T-helper 2 cell treated with Interferon-gamma antibody and Interleukin-4, amounts not matched to agents 5 μg/mL and 100 μg/mL, for 36 hours (primary cell): ENCODE measurements around the gene ASTN2.

ENCODE experiments used
- DNase-seq: peaks from one replicate; pipeline ENCODE4 v3.0.0; 2021; ENCODE audit warnings: low spot score
- H3K27ac Mint-ChIP-seq: one replicate; pipeline ENCODE4 v1.8.0; 2021; ENCODE audit warnings: mild to moderate bottlenecking, mixed read lengths
- H3K27me3 Mint-ChIP-seq: one replicate; pipeline ENCODE4 v1.8.0; 2021; ENCODE audit warnings: low read depth, mixed read lengths
- H3K36me3 Mint-ChIP-seq: one replicate; pipeline ENCODE4 v1.8.0; 2021; ENCODE audit warnings: low read depth, mixed read lengths
- H3K4me1 Mint-ChIP-seq: one replicate; pipeline ENCODE4 v1.8.0; 2021; ENCODE audit warnings: low read depth, mixed read lengths
- H3K4me3 Mint-ChIP-seq: one replicate; pipeline ENCODE4 v1.8.0; 2022; ENCODE audit warnings: mild to moderate bottlenecking, moderate library complexity, mixed read lengths
- H3K9me3 Mint-ChIP-seq: one replicate; pipeline ENCODE4 v1.8.0; 2021; ENCODE audit warnings: mixed read lengths

ASTN2 gene

DNA sequence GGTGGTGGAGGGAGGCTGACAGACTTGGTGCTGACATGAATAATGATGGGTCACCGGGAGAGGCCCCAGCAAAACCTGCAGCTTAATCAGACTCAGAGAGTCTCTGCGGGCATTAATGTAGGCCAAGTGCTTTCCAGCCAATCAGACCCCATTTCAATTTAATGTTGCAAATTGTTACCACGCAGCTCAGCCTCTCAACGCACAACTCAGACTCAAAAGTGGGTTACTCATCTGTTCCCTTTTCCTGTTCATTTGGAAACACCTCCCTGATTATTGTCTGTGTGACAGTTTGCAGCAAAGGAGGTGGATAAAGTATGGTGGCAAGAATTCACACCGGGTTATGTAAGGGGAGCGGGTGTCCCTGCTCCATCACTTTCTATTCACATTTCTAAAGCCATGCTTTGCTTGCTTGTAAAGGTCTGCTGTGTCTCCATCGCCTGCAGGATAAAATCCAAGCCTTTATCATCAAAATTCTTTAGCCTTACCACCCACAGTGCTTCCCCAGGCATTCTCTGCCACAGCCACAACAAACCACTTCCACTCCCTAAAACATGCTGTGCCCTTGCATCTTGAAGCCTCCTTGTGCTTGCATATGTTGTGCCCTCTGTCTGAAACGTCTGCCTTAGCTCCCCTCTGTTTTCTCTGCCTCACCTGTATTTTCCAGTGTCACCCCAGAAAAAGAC, 156.5 kb downstream of the ASTN2 start:
- Mint-ChIP-seq H3K27me3 (no peaks in the 10 kb centered on the region), H3K4me1 (no peaks in the 10 kb centered on the region), H3K9me3 (no peaks in the 10 kb centered on the region), H3K36me3 (no peaks in the 10 kb centered on the region), H3K4me3 (no peak overlapping the region), H3K27ac (no peak overlapping the region)
- DNase-seq = no peak

DNA sequence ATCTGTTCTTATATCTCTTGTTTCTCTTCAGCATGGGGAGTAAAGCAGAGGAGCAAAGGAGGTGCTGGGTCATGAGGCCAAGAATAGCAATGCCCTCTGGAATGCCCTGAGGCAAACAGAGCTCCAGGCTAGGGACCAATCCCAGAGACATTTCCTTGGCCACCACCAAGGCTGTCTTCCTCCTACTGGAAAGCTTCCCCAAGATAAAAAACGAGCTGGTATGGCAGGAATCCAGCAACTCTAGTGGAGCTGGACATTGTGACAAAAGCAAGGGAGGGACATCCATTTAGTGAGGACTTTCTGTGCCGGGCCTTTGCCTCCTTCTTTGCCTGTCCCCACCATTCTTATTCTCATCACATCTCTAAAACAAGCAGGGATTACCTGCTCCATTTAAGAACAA, 161.6 kb downstream of the ASTN2 start:
- no peak for DNase-seq
- no peaks in the 10 kb centered on the region for H3K9me3 Mint-ChIP-seq
- no peak overlapping the region for H3K4me3 Mint-ChIP-seq
- no peaks in the 10 kb centered on the region for H3K36me3 Mint-ChIP-seq
- H3K27ac Mint-ChIP-seq = no peak overlapping the region
- H3K27me3 Mint-ChIP-seq = no peaks in the 10 kb centered on the region
- H3K4me1 Mint-ChIP-seq = no peaks in the 10 kb centered on the region

DNA sequence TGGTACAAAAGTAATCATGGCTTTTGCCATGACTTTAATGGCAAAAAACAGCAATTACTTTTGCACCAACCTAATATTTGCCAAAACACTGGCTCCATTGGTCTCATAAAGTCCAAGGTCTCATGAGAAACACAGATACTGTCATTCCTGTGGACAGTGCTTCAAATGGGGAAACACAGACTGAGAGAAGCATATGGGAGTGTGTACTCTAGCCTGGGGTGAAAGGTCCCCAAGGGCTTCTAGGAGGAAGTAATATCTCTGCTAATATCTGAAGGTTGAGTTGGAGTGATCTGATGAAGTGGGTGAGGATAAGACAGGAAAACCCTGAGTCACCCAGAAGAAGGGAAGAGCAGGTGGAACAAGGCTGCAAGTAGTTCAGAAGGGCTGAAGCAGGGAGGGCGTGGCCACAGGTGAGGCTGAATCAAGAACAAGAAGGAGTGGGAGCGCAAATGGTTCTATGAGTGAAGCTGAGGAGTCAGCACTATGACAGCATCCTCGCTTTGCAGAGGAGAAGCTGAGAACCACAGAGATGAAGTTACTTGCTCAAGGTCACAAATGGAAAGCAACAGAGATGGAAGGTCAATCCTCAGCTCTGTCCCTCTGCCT, 164.1 kb downstream of the ASTN2 start:
- H3K27me3 Mint-ChIP-seq = no peaks in the 10 kb centered on the region
- no peaks in the 10 kb centered on the region for H3K9me3 Mint-ChIP-seq
- no peak overlapping the region for H3K4me3 Mint-ChIP-seq
- H3K36me3 Mint-ChIP-seq = no peaks in the 10 kb centered on the region
- no peak for DNase-seq
- no peaks in the 10 kb centered on the region for H3K4me1 Mint-ChIP-seq
- no peak overlapping the region for H3K27ac Mint-ChIP-seq

DNA sequence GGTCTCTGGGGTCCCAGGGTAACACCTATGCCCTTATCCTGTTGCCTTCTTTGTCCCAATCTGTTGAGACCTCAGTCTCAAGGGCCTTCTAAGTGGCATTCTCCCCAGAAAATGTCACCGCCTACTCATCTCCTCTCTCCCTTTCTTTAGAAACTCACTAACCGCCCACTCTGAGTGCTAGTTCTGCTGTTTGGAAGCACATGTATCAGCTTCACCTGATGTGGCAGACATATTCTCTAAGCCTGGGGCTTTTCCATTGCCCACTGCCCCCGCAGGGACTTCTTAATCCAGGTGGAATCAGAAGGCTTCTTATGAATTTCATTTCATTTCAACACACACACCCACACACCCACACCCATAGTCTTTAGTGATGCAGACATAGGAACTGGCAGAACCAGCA, 165.1 kb downstream of the ASTN2 start:
- H3K27me3 Mint-ChIP-seq = no peaks in the 10 kb centered on the region
- H3K4me3 Mint-ChIP-seq = no peak overlapping the region
- H3K36me3 Mint-ChIP-seq = no peaks in the 10 kb centered on the region
- no peak overlapping the region for H3K27ac Mint-ChIP-seq
- H3K4me1 Mint-ChIP-seq = no peaks in the 10 kb centered on the region
- no peak for DNase-seq
- no peaks in the 10 kb centered on the region for H3K9me3 Mint-ChIP-seq

DNA sequence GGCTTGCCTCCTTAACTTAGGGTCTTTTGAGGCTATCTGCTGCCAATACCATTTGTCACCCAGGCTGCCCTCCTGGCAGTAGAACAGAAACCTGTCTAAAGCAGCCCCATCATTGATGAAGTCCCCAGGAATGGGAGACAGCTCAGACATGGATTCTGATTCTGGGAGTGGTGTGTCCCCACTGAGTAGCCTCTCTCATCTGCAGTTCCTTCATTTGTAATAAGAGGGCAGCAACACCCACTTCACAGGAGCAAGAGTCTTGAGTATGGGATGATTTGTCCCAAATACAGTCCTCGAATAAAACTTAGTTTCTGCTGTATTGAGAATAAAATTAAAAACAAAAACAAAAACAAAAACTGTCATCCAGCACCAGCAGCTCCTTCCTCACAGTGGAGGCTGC, 167.6 kb downstream of the ASTN2 start:
- no peaks in the 10 kb centered on the region for H3K27me3 Mint-ChIP-seq
- DNase-seq = no peak
- H3K36me3 Mint-ChIP-seq = no peaks in the 10 kb centered on the region
- H3K27ac Mint-ChIP-seq = no peak overlapping the region
- H3K4me1 Mint-ChIP-seq = no peaks in the 10 kb centered on the region
- H3K4me3 Mint-ChIP-seq = no peak overlapping the region
- H3K9me3 Mint-ChIP-seq = no peaks in the 10 kb centered on the region

DNA sequence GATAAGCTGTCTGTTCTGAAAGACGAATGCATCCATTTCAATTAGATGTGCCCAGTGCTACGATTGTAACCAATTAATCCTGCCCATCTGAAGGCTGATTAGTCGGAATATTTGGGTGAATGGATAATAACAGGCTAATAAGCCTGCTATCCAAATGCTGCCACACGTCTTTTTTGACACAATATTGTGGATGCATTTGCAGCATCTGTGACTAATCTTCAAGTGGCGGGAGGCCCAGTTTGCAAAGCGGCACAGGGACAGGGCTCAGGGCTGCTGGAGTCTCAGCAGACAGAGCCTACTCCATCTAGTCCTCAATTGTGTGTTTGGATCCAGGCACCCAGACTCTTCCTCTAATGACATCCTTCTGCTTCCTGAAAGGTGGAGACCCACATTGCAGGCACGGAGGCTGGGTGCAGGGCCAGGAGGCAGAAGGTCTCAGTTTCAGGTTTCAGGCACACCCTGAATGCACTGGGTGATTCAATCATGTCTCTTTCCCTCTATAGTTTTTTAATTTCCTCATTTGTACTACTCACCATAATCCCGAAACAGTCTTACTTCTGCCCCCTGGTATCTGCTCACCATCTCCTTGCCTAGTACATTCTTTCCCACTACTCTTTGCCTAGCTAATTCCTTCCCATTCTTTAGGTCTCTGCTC, 169.6 kb downstream of the ASTN2 start:
- Mint-ChIP-seq H3K27me3 (no peaks in the 10 kb centered on the region), H3K9me3 (no peaks in the 10 kb centered on the region), H3K27ac (no peak overlapping the region), H3K4me3 (no peak overlapping the region), H3K36me3 (no peaks in the 10 kb centered on the region), H3K4me1 (no peaks in the 10 kb centered on the region)
- no peak for DNase-seq

DNA sequence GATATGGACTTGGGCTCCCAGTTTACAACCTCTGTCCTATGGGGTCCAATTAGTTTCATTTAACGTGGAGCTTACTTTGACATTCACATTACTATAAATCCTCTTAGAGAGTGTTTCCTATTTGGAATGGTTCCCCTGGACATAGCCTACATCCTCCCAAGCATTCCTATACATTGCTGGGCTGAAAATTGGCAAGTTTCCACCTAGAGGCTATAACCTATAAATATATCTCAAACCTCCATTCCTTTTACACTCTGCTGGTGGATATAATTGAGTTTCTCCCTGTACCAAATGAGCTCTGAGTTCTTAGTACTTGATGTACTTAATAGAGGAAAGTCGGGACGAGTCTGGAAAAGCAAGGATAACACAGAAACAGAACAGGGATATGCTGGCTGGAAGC, 172.8 kb downstream of the ASTN2 start:
- Mint-ChIP-seq H3K4me1 (no peaks in the 10 kb centered on the region), H3K4me3 (no peak overlapping the region)

DNA sequence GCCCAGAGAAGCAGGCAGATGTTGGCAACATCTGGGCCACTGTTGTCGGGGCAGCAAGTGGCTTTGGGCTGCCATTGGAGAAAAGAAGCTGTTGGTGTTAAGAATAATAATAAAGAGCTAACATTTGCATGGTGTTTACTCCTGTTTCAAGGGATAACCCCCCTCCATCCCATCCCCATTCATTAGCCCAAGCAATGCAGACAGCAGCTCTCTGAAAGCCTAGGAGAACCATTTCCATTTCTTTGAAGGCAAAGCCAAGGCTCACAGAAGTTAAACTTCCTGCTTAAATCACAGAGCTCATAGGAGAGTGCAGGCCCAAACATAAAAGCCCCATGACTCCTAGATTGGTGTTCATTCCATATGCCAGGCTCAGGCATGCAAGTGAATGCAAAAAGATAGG, 175.4 kb downstream of the ASTN2 start:
- H3K4me1 Mint-ChIP-seq = no peaks in the 10 kb centered on the region
- no peaks in the 10 kb centered on the region for H3K9me3 Mint-ChIP-seq
- H3K27me3 Mint-ChIP-seq = no peaks in the 10 kb centered on the region
- no peak for DNase-seq
- H3K27ac Mint-ChIP-seq = no peak overlapping the region
- no peak overlapping the region for H3K4me3 Mint-ChIP-seq
- no peaks in the 10 kb centered on the region for H3K36me3 Mint-ChIP-seq

More for the DNA sequence above, 172.8 kb downstream of the ASTN2 start:
- Mint-ChIP-seq H3K36me3 (no peaks in the 10 kb centered on the region), H3K27ac (no peak overlapping the region), H3K27me3 (no peaks in the 10 kb centered on the region), H3K9me3 (no peaks in the 10 kb centered on the region)
- no peak for DNase-seq

DNA sequence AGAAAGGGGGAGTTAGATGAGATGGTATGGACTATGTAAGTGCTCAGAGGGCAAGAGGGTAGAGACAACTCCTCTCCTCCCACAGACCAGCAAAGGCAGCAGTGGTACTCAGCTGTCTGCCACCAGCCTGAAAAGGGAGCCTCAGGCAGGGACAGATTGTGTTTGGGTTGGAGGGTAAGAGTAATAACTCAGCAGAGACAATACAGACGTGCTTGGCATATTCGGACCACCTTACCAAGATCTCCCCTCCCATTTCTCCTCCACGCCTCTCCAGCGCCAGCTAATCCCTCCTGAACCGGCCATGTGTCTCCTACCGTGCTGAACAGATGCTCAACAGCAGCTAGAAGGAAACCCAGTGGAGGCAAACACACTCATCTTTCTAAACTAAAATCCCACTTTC, 180.8 kb downstream of the ASTN2 start:
- Mint-ChIP-seq H3K36me3 (no peaks in the 10 kb centered on the region), H3K27me3 (no peaks in the 10 kb centered on the region), H3K4me3 (no peak overlapping the region), H3K4me1 (no peaks in the 10 kb centered on the region), H3K9me3 (no peaks in the 10 kb centered on the region), H3K27ac (no peak overlapping the region)
- no peak for DNase-seq

DNA sequence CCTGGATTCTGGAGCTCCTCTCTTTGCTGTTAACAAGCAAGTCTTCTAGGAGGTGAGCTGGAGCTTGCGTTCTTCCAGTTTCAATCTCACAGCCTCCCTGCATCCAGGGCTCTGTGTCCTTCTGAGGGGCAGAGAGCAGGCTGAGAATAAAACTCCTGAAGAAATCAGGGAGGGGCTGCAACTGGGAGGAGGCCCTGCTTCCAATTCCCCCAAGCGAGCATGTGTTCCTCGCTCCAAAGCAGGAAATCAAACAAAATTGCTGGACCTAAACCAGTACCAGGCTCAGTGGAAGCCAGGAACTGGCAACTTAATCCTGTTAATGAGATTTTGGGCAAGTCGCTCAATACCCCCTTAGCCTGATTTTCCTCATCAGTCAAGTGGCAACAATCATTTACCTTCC, 181.8 kb downstream of the ASTN2 start:
- H3K36me3 Mint-ChIP-seq = no peaks in the 10 kb centered on the region
- H3K9me3 Mint-ChIP-seq = no peaks in the 10 kb centered on the region
- no peaks in the 10 kb centered on the region for H3K27me3 Mint-ChIP-seq
- no peak overlapping the region for H3K4me3 Mint-ChIP-seq
- no peak overlapping the region for H3K27ac Mint-ChIP-seq
- DNase-seq = no peak
- no peaks in the 10 kb centered on the region for H3K4me1 Mint-ChIP-seq

DNA sequence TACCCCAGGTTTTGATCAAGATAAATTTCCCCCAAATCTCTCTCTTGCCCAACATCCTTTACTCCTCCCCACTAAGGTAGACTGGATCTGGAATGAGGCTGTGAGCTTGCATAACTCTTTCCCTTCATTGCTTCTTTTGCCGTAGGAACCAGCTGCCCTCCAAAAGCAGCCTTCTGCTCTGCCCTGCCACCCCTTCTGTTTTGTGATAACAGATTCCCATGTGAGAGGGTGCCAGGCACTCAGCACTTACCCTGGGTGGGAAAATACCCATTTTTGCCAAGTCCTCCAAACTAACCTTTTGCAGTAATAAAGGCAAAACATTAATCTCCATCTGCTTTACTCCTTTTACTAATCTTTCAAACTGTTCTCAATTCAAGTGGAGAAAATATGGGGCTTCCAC, 182.6 kb downstream of the ASTN2 start:
- Mint-ChIP-seq H3K4me1 (no peaks in the 10 kb centered on the region), H3K9me3 (no peaks in the 10 kb centered on the region), H3K4me3 (no peak overlapping the region), H3K36me3 (no peaks in the 10 kb centered on the region), H3K27ac (no peak overlapping the region), H3K27me3 (no peaks in the 10 kb centered on the region)
- DNase-seq = no peak

DNA sequence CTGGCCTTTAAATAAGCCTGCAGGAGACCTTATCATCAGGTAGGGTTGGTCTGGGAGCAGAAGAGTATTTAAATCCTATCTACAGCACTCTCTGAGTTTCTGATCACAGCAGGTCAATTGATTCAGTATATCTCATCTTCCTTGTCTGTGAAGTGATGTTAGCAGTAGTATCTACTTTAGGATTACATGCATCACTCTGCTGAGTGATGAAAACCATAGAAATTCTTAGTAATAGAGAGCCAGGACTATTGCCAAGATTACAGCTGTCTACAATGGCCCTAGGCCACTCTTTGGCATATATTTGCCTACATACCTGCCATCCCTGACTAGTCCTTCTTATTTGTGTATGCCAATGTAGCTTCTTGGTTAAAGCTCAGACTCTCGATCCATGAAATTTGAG, 183.8 kb downstream of the ASTN2 start:
- Mint-ChIP-seq H3K9me3 (no peaks in the 10 kb centered on the region), H3K36me3 (no peaks in the 10 kb centered on the region), H3K4me3 (no peak overlapping the region), H3K27me3 (no peaks in the 10 kb centered on the region), H3K27ac (no peak overlapping the region), H3K4me1 (no peaks in the 10 kb centered on the region)
- no peak for DNase-seq

DNA sequence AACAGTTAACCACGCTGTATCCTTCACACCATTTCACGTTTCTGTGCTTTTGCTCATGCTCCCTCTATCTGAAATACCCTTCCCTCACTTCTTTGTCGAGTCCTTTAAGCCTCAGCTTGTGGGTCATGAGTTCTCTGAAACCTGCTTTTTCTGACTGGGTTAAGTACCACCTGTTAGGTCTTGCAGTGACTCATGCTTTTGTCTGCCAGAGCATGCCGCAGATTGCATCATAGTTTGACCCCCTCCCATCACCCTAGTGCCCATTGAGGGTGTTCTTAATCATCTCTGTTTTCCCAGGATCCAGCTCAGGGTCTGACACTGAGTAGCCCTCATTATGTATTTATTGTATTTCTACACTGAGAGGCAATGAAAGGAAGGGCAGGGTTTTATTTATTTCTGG, 190.2 kb downstream of the ASTN2 start:
- no peak overlapping the region for H3K4me3 Mint-ChIP-seq
- no peaks in the 10 kb centered on the region for H3K4me1 Mint-ChIP-seq
- no peaks in the 10 kb centered on the region for H3K9me3 Mint-ChIP-seq
- no peaks in the 10 kb centered on the region for H3K36me3 Mint-ChIP-seq
- no peak overlapping the region for H3K27ac Mint-ChIP-seq
- no peaks in the 10 kb centered on the region for H3K27me3 Mint-ChIP-seq
- DNase-seq = no peak

DNA sequence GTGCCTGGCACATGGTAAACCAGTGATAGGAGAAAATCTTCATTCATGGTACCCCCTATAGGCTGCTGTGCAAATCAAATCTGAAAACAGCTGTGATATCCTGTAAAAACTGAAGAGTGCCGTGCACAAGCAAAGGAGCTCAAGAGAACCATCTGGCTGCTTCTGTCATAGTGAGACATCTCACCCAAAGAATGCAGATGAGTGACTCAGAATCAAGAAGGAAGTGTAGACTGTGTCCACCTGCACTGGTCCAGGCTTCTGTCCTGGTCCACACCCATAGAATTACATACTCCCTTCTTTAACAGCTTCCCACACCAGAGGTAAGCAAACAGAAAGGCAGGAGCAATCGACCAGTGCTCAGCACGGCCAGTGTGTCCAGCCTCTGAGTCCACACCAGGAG, 195.9 kb downstream of the ASTN2 start:
- H3K9me3 Mint-ChIP-seq = no peaks in the 10 kb centered on the region
- no peak overlapping the region for H3K4me3 Mint-ChIP-seq
- H3K36me3 Mint-ChIP-seq = no peaks in the 10 kb centered on the region
- H3K27me3 Mint-ChIP-seq = no peaks in the 10 kb centered on the region
- no peak overlapping the region for H3K27ac Mint-ChIP-seq
- no peak for DNase-seq
- no peaks in the 10 kb centered on the region for H3K4me1 Mint-ChIP-seq

DNA sequence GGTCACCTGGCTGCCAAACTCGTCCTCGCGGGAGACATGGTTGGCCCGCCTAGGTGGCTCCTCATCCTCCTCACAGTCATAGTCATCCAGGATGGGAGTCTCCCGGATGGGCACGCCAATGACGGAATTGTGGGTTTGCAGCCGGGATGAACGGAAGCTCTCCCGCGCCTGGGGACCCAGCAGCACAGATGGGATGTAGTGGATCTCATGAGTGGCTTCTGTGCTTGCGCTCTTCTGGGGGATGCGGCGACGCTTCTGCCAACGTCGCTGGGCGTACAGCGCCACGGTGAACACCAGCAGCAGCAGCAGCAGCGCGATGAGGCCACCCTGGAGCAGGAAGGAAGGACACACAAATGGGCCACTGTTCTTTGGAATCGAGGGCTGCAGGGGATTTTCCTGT, 200.4 kb downstream of the ASTN2 start:
- Mint-ChIP-seq H3K4me3 (no peak overlapping the region), H3K36me3 (no peaks in the 10 kb centered on the region), H3K4me1 (no peaks in the 10 kb centered on the region), H3K27ac (no peak overlapping the region), H3K27me3 (no peaks in the 10 kb centered on the region), H3K9me3 (peaks cover 11% of the 10 kb centered on the region)
- no peak for DNase-seq
